K562 (cell line): ENCODE results near the gene MTA2. TPM values are rescaled to one million over a fixed set of nuclear protein-coding genes. Genes with fewer than 3 reads are reported as not detected.

Experiments
- AFF4 ChIP-seq: sonication (generic); formaldehyde crosslinking; IDR thresholded peaks from 2 replicates; pipeline ENCODE4 v1.8.0; 2023; ENCODE audit warnings: mild to moderate bottlenecking, missing genetic modification reagents
- ARHGAP35 ChIP-seq: fragments of 450-650 bp; IDR thresholded peaks from 2 replicates; pipeline ENCODE4 v1.6.1; 2018; ENCODE audit not compliant: partially characterized antibody
- ARID3B ChIP-seq: fragments of 250-450 bp; sonication (Bioruptor Pico); IDR thresholded peaks from 2 replicates; pipeline ENCODE4 v1.4.0; 2020; ENCODE audit warnings: borderline replicate concordance
- CREB3L1 ChIP-seq: fragments of 450-650 bp; IDR thresholded peaks from 2 replicates; pipeline ENCODE4 v1.6.1; 2014; ENCODE audit warnings: low read depth, mild to moderate bottlenecking, moderate library complexity, borderline replicate concordance
- CREB5 ChIP-seq: fragments of 250-450 bp; sonication (Bioruptor Pico); IDR thresholded peaks from 2 replicates; pipeline ENCODE4 v1.5.0; 2020; ENCODE audit warnings: mild to moderate bottlenecking
- GATA2 ChIP-seq: sonication (generic); formaldehyde crosslinking; IDR thresholded peaks from 2 replicates; pipeline ENCODE4 v1.4.0; 2020; ENCODE audit warnings: mild to moderate bottlenecking, missing genetic modification reagents
- HEY1 ChIP-seq: fragments of 250-450 bp; sonication (Bioruptor Pico); IDR thresholded peaks from 2 replicates; pipeline ENCODE4 v1.5.0; 2020; ENCODE audit warnings: mild to moderate bottlenecking, moderate library complexity, borderline replicate concordance
- MAFG ChIP-seq: fragments of 450-650 bp; conservative IDR thresholded peaks from 2 replicates; pipeline ENCODE4 v1.6.1; 2016; ENCODE audit warnings: missing genetic modification characterization, missing compliant biosample characterization
- PBX2 ChIP-seq, 2 experiments: IDR thresholded peaks in 1 of 2; conservative IDR thresholded peaks in 1 of 2; 2 replicates each; pipeline ENCODE4 v1.6.1; 2016; ENCODE audit warnings: low read depth in 2 of 2, mild to moderate bottlenecking in 1 of 2, missing compliant biosample characterization in 1 of 2, missing genetic modification characterization in 1 of 2, moderate library complexity in 1 of 2
- THRAP3 ChIP-seq: fragments of 450-650 bp; IDR thresholded peaks from 2 replicates; pipeline ENCODE4 v1.6.1; 2016; ENCODE audit warnings: mild to moderate bottlenecking, inconsistent platforms, borderline replicate concordance
- TOE1 ChIP-seq, 2 experiments: fragments of 450-650 bp in 1 of 2; sonication (generic) in 1 of 2; formaldehyde crosslinking in 1 of 2; IDR thresholded peaks; 2 replicates each; pipeline versions ENCODE4 v1.7.1 to v1.8.0; 2016 to 2022; ENCODE audit warnings: borderline replicate concordance in 2 of 2, mild to moderate bottlenecking in 2 of 2, antibody characterized with exemption in 1 of 2, inconsistent platforms in 1 of 2, low read depth in 1 of 2, missing genetic modification reagents in 1 of 2, moderate library complexity in 1 of 2
- polyA plus RNA-seq, 8 experiments: library from polyadenylated mRNA; depleted of rRNA in 4 of 8; stranded (reverse) in 5 of 8; unstranded in 3 of 8; fragments of >200 nt; fragmentation: Nextera tagmentation in 2 of 8; fragmentation: Illumina TruSeq in 1 of 8; extraction: Ambion mirVana in 2 of 8; extraction: Trizol in 1 of 8; gene quantifications; 2 replicates each; pipeline versions ENCODE4 v1.2.1 to v1.2.3, GENCODE V29; 2011 to 2014; ENCODE audit warnings: inconsistent platforms in 1 of 8, missing spikeins in 1 of 8
- total RNA-seq, 7 experiments: library from RNA; depleted of rRNA in 6 of 7; stranded (reverse); fragments of >200 nt in 6 of 7; fragmentation: Illumina TruSeq in 2 of 7; extraction: Trizol in 2 of 7; gene quantifications; 2 replicates each; pipeline versions ENCODE4 v1.2.1 to v1.2.3, GENCODE V29; 2011 to 2021; ENCODE audit warnings: low replicate concordance in 1 of 7

Gene MTA2
- total and polyA plus RNA-seq, 9 of the 15 experiments (the other 6 are each of a cell fraction or from before 2014, with no cell fraction given) = 6.2 to 220 (median 172) TPM

GRCh38 chr11:62574363-62575071, 27.1 kb downstream of the MTA2 start (continued):
- TF ChIP-seq AFF4 (CRISPR knock-in tag) (no peak; the same call in 1 of the 2 replicates), CREB5 (CRISPR knock-in tag) (0 out of 2 replicates have a peak, but pooled peaks have one; percentile 34), CREB3L1 (peak; percentile 93; the same call in 1 of the 2 replicates), MAFG (no peak), GATA2 (CRISPR knock-in tag) (no peak), PBX2 (CRISPR knock-in tag; IDR thresholded peaks at IDR 0.05; ENCODE audit: low read depth) (no peak), PBX2 (tag; conservative IDR thresholded peaks at IDR 0.05; ENCODE audit: low read depth) (0 out of 2 replicates have a peak, but pooled peaks have one; percentile 13), ARID3B (no peak), ARHGAP35 (no peak), TOE1 (IDR thresholded peaks at IDR 0.05; ENCODE audit: borderline replicate concordance) (peak; percentile 40; the same call in 1 of the 2 replicates), TOE1 (CRISPR knock-in tag; IDR thresholded peaks at IDR 0.05; ENCODE audit: borderline replicate concordance, low read depth) (no peak), HEY1 (no peak; the same call in 1 of the 2 replicates), THRAP3 (no peak)
